Panc1 (cell line): ENCODE data around the gene LSS.

Experiments used
- POLR2AphosphoS5 ChIP-seq: IDR thresholded peaks from 2 replicates; pipeline ENCODE4 v1.6.1; 2012; ENCODE audit warnings: mild to moderate bottlenecking, low read depth, low read length, moderate library complexity
- TF ChIP-seq, protein P1 (sequence below): fragments of 450-650 bp; IDR thresholded peaks from 2 replicates; pipeline ENCODE4 v1.5.1; 2017; ENCODE audit warnings: mild to moderate bottlenecking

DNA sequence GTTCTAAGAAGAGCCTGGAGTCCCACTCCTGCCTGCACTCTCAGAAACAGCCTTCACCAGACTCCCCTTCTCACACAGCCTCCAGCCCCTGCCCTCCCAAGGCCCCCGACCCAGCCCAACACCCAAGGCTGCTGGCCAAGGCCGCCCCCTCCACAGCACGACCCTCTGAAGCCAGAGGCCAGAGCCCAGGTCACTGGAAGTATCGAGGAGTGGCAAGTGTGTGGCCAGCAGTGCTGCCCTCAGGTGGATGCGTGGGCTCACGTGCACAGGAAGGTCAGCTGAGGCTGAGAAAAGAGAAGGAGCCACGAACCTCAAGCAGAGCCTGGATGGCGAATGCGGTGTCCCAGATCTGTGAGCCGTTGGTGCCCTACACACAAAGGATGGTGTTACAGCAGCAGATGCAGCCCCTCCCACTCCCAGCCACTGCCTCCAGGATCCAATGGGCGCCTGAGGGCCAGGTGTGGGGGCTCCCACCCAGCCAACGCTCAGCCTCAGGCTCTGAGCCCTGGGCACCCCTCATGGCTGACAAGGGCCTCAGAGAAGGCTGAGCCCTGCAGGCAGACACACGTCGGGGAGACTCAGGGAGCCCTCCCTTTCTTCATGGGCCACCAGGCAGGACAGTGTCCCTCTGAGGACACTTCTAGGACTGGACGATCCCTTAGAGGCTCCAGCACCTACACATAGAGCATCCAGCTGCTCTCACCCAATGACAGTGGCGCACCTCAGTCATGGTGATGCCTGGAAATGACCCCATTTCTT lies 18.0 kb downstream of the LSS start:
- TF ChIP-seq, protein P1, sequence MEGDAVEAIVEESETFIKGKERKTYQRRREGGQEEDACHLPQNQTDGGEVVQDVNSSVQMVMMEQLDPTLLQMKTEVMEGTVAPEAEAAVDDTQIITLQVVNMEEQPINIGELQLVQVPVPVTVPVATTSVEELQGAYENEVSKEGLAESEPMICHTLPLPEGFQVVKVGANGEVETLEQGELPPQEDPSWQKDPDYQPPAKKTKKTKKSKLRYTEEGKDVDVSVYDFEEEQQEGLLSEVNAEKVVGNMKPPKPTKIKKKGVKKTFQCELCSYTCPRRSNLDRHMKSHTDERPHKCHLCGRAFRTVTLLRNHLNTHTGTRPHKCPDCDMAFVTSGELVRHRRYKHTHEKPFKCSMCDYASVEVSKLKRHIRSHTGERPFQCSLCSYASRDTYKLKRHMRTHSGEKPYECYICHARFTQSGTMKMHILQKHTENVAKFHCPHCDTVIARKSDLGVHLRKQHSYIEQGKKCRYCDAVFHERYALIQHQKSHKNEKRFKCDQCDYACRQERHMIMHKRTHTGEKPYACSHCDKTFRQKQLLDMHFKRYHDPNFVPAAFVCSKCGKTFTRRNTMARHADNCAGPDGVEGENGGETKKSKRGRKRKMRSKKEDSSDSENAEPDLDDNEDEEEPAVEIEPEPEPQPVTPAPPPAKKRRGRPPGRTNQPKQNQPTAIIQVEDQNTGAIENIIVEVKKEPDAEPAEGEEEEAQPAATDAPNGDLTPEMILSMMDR, result no peak; the same call in 1 of the 2 replicates
- no peak for TF ChIP-seq POLR2AphosphoS5
